ENCODE results near the gene SLC16A2.

The SLC16A2 gene

GRCh38 chrX:74420196-74421035 is 877 bp upstream of the SLC16A2 start:
- Histone ChIP-seq H3K9me3 (ENCODE audit: control insufficient read depth, low read length) (no peaks in the 10 kb centered on the region), H3K27ac (ENCODE audit: low read depth, low read length, severe bottlenecking) (peak overlapping the region; percentile 73), H3K4me1 (ENCODE audit: control insufficient read depth, insufficient read depth, low read length, poor library complexity, severe bottlenecking) (peaks cover 2% of the 10 kb centered on the region), H3K36me3 (ENCODE audit: control insufficient read depth, insufficient read depth, low read length) (no peaks in the 10 kb centered on the region), H3K4me3 (ENCODE audit: extremely low read depth, insufficient read depth, low read length, poor library complexity, severe bottlenecking) (peak overlapping the region; percentile 50)
- WGBS, 2 experiments (ENCODE audit: insufficient coverage in 2 of 2) = 0% methylated on average over 4 to 17 of the region's 54 CpGs

- H3K36me3 ChIP-seq (ENCODE audit: control insufficient read depth, insufficient read depth, low read length) = no peaks in the 10 kb centered on the region
- no peaks in the 10 kb centered on the region for H3K9me3 ChIP-seq (ENCODE audit: control insufficient read depth, low read length)
- peaks cover 2% of the 10 kb centered on the region for H3K4me1 ChIP-seq (ENCODE audit: control insufficient read depth, insufficient read depth, low read length, poor library complexity, severe bottlenecking)
- H3K27ac ChIP-seq (ENCODE audit: low read depth, low read length, severe bottlenecking) = no peak overlapping the region
- peak overlapping the region; percentile 50 for H3K4me3 ChIP-seq (ENCODE audit: extremely low read depth, insufficient read depth, low read length, poor library complexity, severe bottlenecking)
- 0% methylated on average over 11 of the region's 46 CpGs; no CpG with 5 or more reads in 1 of the 2 experiments for WGBS, 2 experiments (ENCODE audit: insufficient coverage in 2 of 2)
These were observed 553 bp downstream of the SLC16A2 start for GRCh38 chrX:74421740-74422352.

GRCh38 chrX:74422576-74423288 is 1.4 kb downstream of the SLC16A2 start:
- peak overlapping the region; percentile 76 for H3K27ac ChIP-seq (ENCODE audit: low read depth, low read length, severe bottlenecking)
- H3K4me1 ChIP-seq (ENCODE audit: control insufficient read depth, insufficient read depth, low read length, poor library complexity, severe bottlenecking) = peaks cover 2% of the 10 kb centered on the region
- WGBS, 2 experiments (ENCODE audit: insufficient coverage in 2 of 2) = 1 to 3% methylated on average over 5 to 16 of the region's 44 CpGs
- no peaks in the 10 kb centered on the region for H3K36me3 ChIP-seq (ENCODE audit: control insufficient read depth, insufficient read depth, low read length)
- no peaks in the 10 kb centered on the region for H3K9me3 ChIP-seq (ENCODE audit: control insufficient read depth, low read length)
- H3K4me3 ChIP-seq (ENCODE audit: extremely low read depth, insufficient read depth, low read length, poor library complexity, severe bottlenecking) = peak overlapping the region; percentile 50

GRCh38 chrX:74423289-74423998 is 2.2 kb downstream of the SLC16A2 start:
- no peaks in the 10 kb centered on the region for H3K9me3 ChIP-seq (ENCODE audit: control insufficient read depth, low read length)
- WGBS, 2 experiments (ENCODE audit: insufficient coverage in 2 of 2) = 60% methylated on average over 2 of the region's 6 CpGs; no CpG with 5 or more reads in 1 of the 2 experiments
- no peak overlapping the region for H3K4me3 ChIP-seq (ENCODE audit: extremely low read depth, insufficient read depth, low read length, poor library complexity, severe bottlenecking)
- H3K36me3 ChIP-seq (ENCODE audit: control insufficient read depth, insufficient read depth, low read length) = no peaks in the 10 kb centered on the region
- peak overlapping the region; percentile 76 for H3K27ac ChIP-seq (ENCODE audit: low read depth, low read length, severe bottlenecking)
- H3K4me1 ChIP-seq (ENCODE audit: control insufficient read depth, insufficient read depth, low read length, poor library complexity, severe bottlenecking) = peaks cover 2% of the 10 kb centered on the region

GRCh38 chrX:74426071-74426470 is 4.8 kb downstream of the SLC16A2 start:
- peaks cover 2% of the 10 kb centered on the region for H3K4me1 ChIP-seq (ENCODE audit: control insufficient read depth, insufficient read depth, low read length, poor library complexity, severe bottlenecking)
- no peaks in the 10 kb centered on the region for H3K36me3 ChIP-seq (ENCODE audit: control insufficient read depth, insufficient read depth, low read length)
- H3K9me3 ChIP-seq (ENCODE audit: control insufficient read depth, low read length) = no peaks in the 10 kb centered on the region
- WGBS, 2 experiments (ENCODE audit: insufficient coverage in 2 of 2) = 80% methylated on average over 1 of the region's 2 CpGs; no CpG with 5 or more reads in 1 of the 2 experiments
- no peak overlapping the region for H3K4me3 ChIP-seq (ENCODE audit: extremely low read depth, insufficient read depth, low read length, poor library complexity, severe bottlenecking)
- no peak overlapping the region for H3K27ac ChIP-seq (ENCODE audit: low read depth, low read length, severe bottlenecking)

- Histone ChIP-seq H3K9me3 (ENCODE audit: control insufficient read depth, low read length) (no peaks in the 10 kb centered on the region), H3K4me1 (ENCODE audit: control insufficient read depth, insufficient read depth, low read length, poor library complexity, severe bottlenecking) (peaks cover 2% of the 10 kb centered on the region), H3K27ac (ENCODE audit: low read depth, low read length, severe bottlenecking) (no peak overlapping the region), H3K36me3 (ENCODE audit: control insufficient read depth, insufficient read depth, low read length) (no peaks in the 10 kb centered on the region), H3K4me3 (ENCODE audit: extremely low read depth, insufficient read depth, low read length, poor library complexity, severe bottlenecking) (no peak overlapping the region)
- WGBS, 2 experiments (ENCODE audit: insufficient coverage in 2 of 2) = no CpG with 5 or more reads among the region's 2 CpGs
These were observed 5.3 kb downstream of the SLC16A2 start for GRCh38 chrX:74426615-74427014.

GRCh38 chrX:74431797-74432196 is 10.5 kb downstream of the SLC16A2 start:
- H3K9me3 ChIP-seq (ENCODE audit: control insufficient read depth, low read length) = no peaks in the 10 kb centered on the region
- no peaks in the 10 kb centered on the region for H3K36me3 ChIP-seq (ENCODE audit: control insufficient read depth, insufficient read depth, low read length)
- no peaks in the 10 kb centered on the region for H3K4me1 ChIP-seq (ENCODE audit: control insufficient read depth, insufficient read depth, low read length, poor library complexity, severe bottlenecking)
- H3K27ac ChIP-seq (ENCODE audit: low read depth, low read length, severe bottlenecking) = no peak overlapping the region
- WGBS, 2 experiments (ENCODE audit: insufficient coverage in 2 of 2) = 40% methylated on average over 1 of the region's 2 CpGs; no CpG with 5 or more reads in 1 of the 2 experiments
- no peak overlapping the region for H3K4me3 ChIP-seq (ENCODE audit: extremely low read depth, insufficient read depth, low read length, poor library complexity, severe bottlenecking)

- Histone ChIP-seq H3K27ac (ENCODE audit: low read depth, low read length, severe bottlenecking) (no peak overlapping the region), H3K9me3 (ENCODE audit: control insufficient read depth, low read length) (no peaks in the 10 kb centered on the region), H3K4me1 (ENCODE audit: control insufficient read depth, insufficient read depth, low read length, poor library complexity, severe bottlenecking) (no peaks in the 10 kb centered on the region), H3K4me3 (ENCODE audit: extremely low read depth, insufficient read depth, low read length, poor library complexity, severe bottlenecking) (no peak overlapping the region), H3K36me3 (ENCODE audit: control insufficient read depth, insufficient read depth, low read length) (no peaks in the 10 kb centered on the region)
- no CpG with 5 or more reads among the region's 1 CpG for WGBS, 2 experiments (ENCODE audit: insufficient coverage in 2 of 2)
These were observed 13.0 kb downstream of the SLC16A2 start for GRCh38 chrX:74434336-74434735.

GRCh38 chrX:74437530-74437929 is 16.2 kb downstream of the SLC16A2 start:
- Histone ChIP-seq H3K36me3 (ENCODE audit: control insufficient read depth, insufficient read depth, low read length) (no peaks in the 10 kb centered on the region), H3K4me3 (ENCODE audit: extremely low read depth, insufficient read depth, low read length, poor library complexity, severe bottlenecking) (no peak overlapping the region), H3K27ac (ENCODE audit: low read depth, low read length, severe bottlenecking) (no peak overlapping the region), H3K9me3 (ENCODE audit: control insufficient read depth, low read length) (no peaks in the 10 kb centered on the region), H3K4me1 (ENCODE audit: control insufficient read depth, insufficient read depth, low read length, poor library complexity, severe bottlenecking) (no peaks in the 10 kb centered on the region)
- no CpG with 5 or more reads among the region's 2 CpGs for WGBS, 2 experiments (ENCODE audit: insufficient coverage in 2 of 2)

GRCh38 chrX:74438764-74439163 is 17.5 kb downstream of the SLC16A2 start:
- no peaks in the 10 kb centered on the region for H3K4me1 ChIP-seq (ENCODE audit: control insufficient read depth, insufficient read depth, low read length, poor library complexity, severe bottlenecking)

More at GRCh38 chrX:74438764-74439163, 17.5 kb downstream of the SLC16A2 start:
- no peak overlapping the region for H3K4me3 ChIP-seq (ENCODE audit: extremely low read depth, insufficient read depth, low read length, poor library complexity, severe bottlenecking)
- H3K27ac ChIP-seq (ENCODE audit: low read depth, low read length, severe bottlenecking) = no peak overlapping the region
- no peaks in the 10 kb centered on the region for H3K9me3 ChIP-seq (ENCODE audit: control insufficient read depth, low read length)
- WGBS, 2 experiments (ENCODE audit: insufficient coverage in 2 of 2) = 94 to 100% methylated on average over 1 to 2 of the region's 3 CpGs
- H3K36me3 ChIP-seq (ENCODE audit: control insufficient read depth, insufficient read depth, low read length) = no peaks in the 10 kb centered on the region

Measured in mesodermal cell (in vitro differentiated cells).